ENCODE measurements around the gene DICER1. TPM values are rescaled to one million over a fixed set of nuclear protein-coding genes. Genes with fewer than 3 reads are reported as not detected.

DICER1 gene
- total RNA-seq, 1 donor from 2014 or later, result 103 TPM

DNA sequence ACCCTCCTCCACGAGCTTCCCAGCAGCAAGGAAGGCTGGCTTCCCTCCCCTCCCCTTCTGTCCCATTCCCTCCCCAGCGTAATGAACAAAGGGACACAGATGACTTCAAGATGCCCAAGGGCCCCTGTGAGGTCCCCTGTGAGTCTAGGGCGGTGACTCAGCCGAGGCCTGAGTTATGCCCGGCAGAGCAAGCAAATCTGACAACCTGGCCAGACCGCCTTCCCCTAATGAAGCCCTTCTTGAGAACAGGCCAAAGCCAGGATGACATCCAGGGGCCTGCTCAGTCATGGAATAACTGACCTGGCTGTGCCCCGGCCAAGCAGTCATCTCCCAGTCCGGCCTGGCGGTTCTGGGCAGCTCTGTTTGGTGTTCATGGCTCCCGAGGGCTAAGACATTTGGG lies 89.2 kb downstream of the DICER1 start:
- Mint-ChIP-seq H3K36me3 (ENCODE audit: low read depth, unreplicated experiment) (peaks cover 3% of the 10 kb centered on the region), H3K27me3 (ENCODE audit: low read depth, unreplicated experiment) (peaks cover 17% of the 10 kb centered on the region), H3K4me3 (ENCODE audit: unreplicated experiment) (no peak overlapping the region), H3K4me1 (ENCODE audit: low read depth, unreplicated experiment) (peaks cover 1% of the 10 kb centered on the region), H3K9me3 (ENCODE audit: unreplicated experiment) (no peaks in the 10 kb centered on the region), H3K27ac (ENCODE audit: unreplicated experiment) (no peak overlapping the region)
- FAIRE-seq (no peak), DNase-seq (ENCODE audit: low read depth) (no peak)
- Histone ChIP-seq H3K27ac (ENCODE audit: low read depth, low read length) (no peak overlapping the region), H3K27me3 (ENCODE audit: insufficient read depth, low read length) (peaks cover 15% of the 10 kb centered on the region), H3K79me2 (ENCODE audit: insufficient read depth, low read length) (no peaks in the 10 kb centered on the region), H3K9ac (ENCODE audit: low read length) (no peak overlapping the region), H3K36me3 (ENCODE audit: insufficient read depth, low read length) (no peaks in the 10 kb centered on the region), H2AFZ (ENCODE audit: low read depth, low read length) (no peak overlapping the region), H4K20me1 (ENCODE audit: insufficient read depth, low read length) (no peaks in the 10 kb centered on the region), H3K9me3 (ENCODE audit: insufficient read depth, low read depth, low read length) (no peaks in the 10 kb centered on the region), H3K4me1 (ENCODE audit: insufficient read depth, low read length) (no peaks in the 10 kb centered on the region), H3K4me2 (ENCODE audit: low read length) (no peak overlapping the region), H3K4me3 (ENCODE audit: insufficient read depth, low read depth, low read length) (no peak overlapping the region)
- TF ChIP-seq EZH2 (IDR thresholded peaks at IDR 0.05; ENCODE audit: insufficient read depth, low read length), result no peak
- no peak for TF ChIP-seq CTCF (IDR thresholded peaks at IDR 0.05; ENCODE audit: insufficient read depth, low read depth, low read length)

GRCh38 chr14:95067526-95067925 lies 89.8 kb downstream of the DICER1 start:
- peaks cover 3% of the 10 kb centered on the region for H3K36me3 Mint-ChIP-seq (ENCODE audit: low read depth, unreplicated experiment)
- no peak for FAIRE-seq
- Histone ChIP-seq H3K9me3 (ENCODE audit: insufficient read depth, low read depth, low read length) (no peaks in the 10 kb centered on the region), H3K27me3 (ENCODE audit: insufficient read depth, low read length) (peaks cover 15% of the 10 kb centered on the region), H4K20me1 (ENCODE audit: insufficient read depth, low read length) (no peaks in the 10 kb centered on the region), H3K4me1 (ENCODE audit: insufficient read depth, low read length) (no peaks in the 10 kb centered on the region), H3K4me2 (ENCODE audit: low read length) (no peak overlapping the region), H3K36me3 (ENCODE audit: insufficient read depth, low read length) (no peaks in the 10 kb centered on the region), H3K27ac (ENCODE audit: low read depth, low read length) (no peak overlapping the region), H2AFZ (ENCODE audit: low read depth, low read length) (no peak overlapping the region), H3K79me2 (ENCODE audit: insufficient read depth, low read length) (no peaks in the 10 kb centered on the region), H3K9ac (ENCODE audit: low read length) (no peak overlapping the region), H3K4me3 (ENCODE audit: insufficient read depth, low read depth, low read length) (no peak overlapping the region)
- TF ChIP-seq CTCF (IDR thresholded peaks at IDR 0.05; ENCODE audit: insufficient read depth, low read depth, low read length) (no peak), EZH2 (IDR thresholded peaks at IDR 0.05; ENCODE audit: insufficient read depth, low read length) (no peak)
- no peak overlapping the region for H3K27ac Mint-ChIP-seq (ENCODE audit: unreplicated experiment)
- H3K27me3 Mint-ChIP-seq (ENCODE audit: low read depth, unreplicated experiment), result peaks cover 17% of the 10 kb centered on the region
- H3K4me1 Mint-ChIP-seq (ENCODE audit: low read depth, unreplicated experiment), result peaks cover 4% of the 10 kb centered on the region
- DNase-seq (ENCODE audit: low read depth), result no peak
- H3K9me3 Mint-ChIP-seq (ENCODE audit: unreplicated experiment), result no peaks in the 10 kb centered on the region
- H3K4me3 Mint-ChIP-seq (ENCODE audit: unreplicated experiment), result no peak overlapping the region

- Histone ChIP-seq H3K4me2 (ENCODE audit: low read length) (no peak overlapping the region), H4K20me1 (ENCODE audit: insufficient read depth, low read length) (no peaks in the 10 kb centered on the region), H3K79me2 (ENCODE audit: insufficient read depth, low read length) (no peaks in the 10 kb centered on the region), H3K27me3 (ENCODE audit: insufficient read depth, low read length) (peaks cover 8% of the 10 kb centered on the region), H3K36me3 (ENCODE audit: insufficient read depth, low read length) (no peaks in the 10 kb centered on the region), H3K9me3 (ENCODE audit: insufficient read depth, low read depth, low read length) (no peaks in the 10 kb centered on the region), H3K9ac (ENCODE audit: low read length) (no peak overlapping the region), H3K4me1 (ENCODE audit: insufficient read depth, low read length) (no peaks in the 10 kb centered on the region), H3K27ac (ENCODE audit: low read depth, low read length) (no peak overlapping the region), H3K4me3 (ENCODE audit: insufficient read depth, low read depth, low read length) (no peak overlapping the region), H2AFZ (ENCODE audit: low read depth, low read length) (no peak overlapping the region)
- no peak overlapping the region for H3K4me3 Mint-ChIP-seq (ENCODE audit: unreplicated experiment)
- H3K27me3 Mint-ChIP-seq (ENCODE audit: low read depth, unreplicated experiment), result peaks cover 17% of the 10 kb centered on the region
- DNase-seq (ENCODE audit: low read depth), result no peak
- H3K27ac Mint-ChIP-seq (ENCODE audit: unreplicated experiment), result no peak overlapping the region
- no peak for TF ChIP-seq CTCF (IDR thresholded peaks at IDR 0.05; ENCODE audit: insufficient read depth, low read depth, low read length)
- TF ChIP-seq EZH2 (IDR thresholded peaks at IDR 0.05; ENCODE audit: insufficient read depth, low read length), result no peak
- FAIRE-seq, result peak; percentile 29
- no peaks in the 10 kb centered on the region for H3K9me3 Mint-ChIP-seq (ENCODE audit: unreplicated experiment)
- H3K4me1 Mint-ChIP-seq (ENCODE audit: low read depth, unreplicated experiment), result peaks cover 4% of the 10 kb centered on the region
- H3K36me3 Mint-ChIP-seq (ENCODE audit: low read depth, unreplicated experiment), result peaks cover 3% of the 10 kb centered on the region
Measured at GRCh38 chr14:95066427-95066986, 90.8 kb downstream of the DICER1 start.

All from astrocyte (in vitro differentiated cells and primary cell).